HG03521 (cell line): ENCODE results near the gene USP22.
"Not testable (repeated sequence)": the region's sequence is repeated elsewhere in the genome, so short reads cannot be mapped to it uniquely, and the experiment has no call there.

Source experiments
- ATAC-seq: cut with Tn5 transposase; IDR thresholded peaks from one replicate; pipeline ENCODE4 v1.9.1; 2021; ENCODE audit warnings: mild to moderate bottlenecking, moderate library complexity; ENCODE audit not compliant: unreplicated experiment

USP22 gene

GRCh38 chr17:21042458-21043295 lies at the start of gene USP22:
Gene USP22 (minus strand): TSS chr17:21043011. CDS start chr17:21042835, 176 bp downstream.
- ATAC-seq, result peak; percentile 55

GRCh38 chr17:21090902-21091618 lies 48.2 kb upstream of the USP22 start:
- no peak for ATAC-seq

GRCh38 chr17:21089933-21090901 lies 47.4 kb upstream of the USP22 start:
- ATAC-seq, result no peak

- no peak for ATAC-seq
Observed at GRCh38 chr17:21089145-21089544, 46.3 kb upstream of the USP22 start.

- no peak for ATAC-seq
Observed at GRCh38 chr17:21085707-21086106, 42.9 kb upstream of the USP22 start.

- ATAC-seq, result not testable (repeated sequence)
Observed at GRCh38 chr17:21085280-21085679, 42.5 kb upstream of the USP22 start.

GRCh38 chr17:21082001-21082436 lies 39.2 kb upstream of the USP22 start:
- no peak for ATAC-seq

- ATAC-seq, result no peak
Observed at GRCh38 chr17:21079196-21079595, 36.4 kb upstream of the USP22 start.

GRCh38 chr17:21078016-21078780 lies 35.4 kb upstream of the USP22 start:
- no peak for ATAC-seq

- ATAC-seq, result no peak
Observed at GRCh38 chr17:21077281-21077680, 34.5 kb upstream of the USP22 start.

GRCh38 chr17:21076242-21076641 lies 33.4 kb upstream of the USP22 start:
- no peak for ATAC-seq

- no peak for ATAC-seq
Observed at GRCh38 chr17:21075739-21076085, 32.9 kb upstream of the USP22 start.

- no peak for ATAC-seq
Observed at GRCh38 chr17:21072745-21073197, 30.0 kb upstream of the USP22 start.

- ATAC-seq, result no peak
Observed at GRCh38 chr17:21066394-21066793, 23.6 kb upstream of the USP22 start.

- peak; percentile 67 for ATAC-seq
Observed at GRCh38 chr17:21061971-21062526, 19.2 kb upstream of the USP22 start.

GRCh38 chr17:21061158-21061835 lies 18.5 kb upstream of the USP22 start:
- ATAC-seq, result no peak

GRCh38 chr17:21059761-21060160 lies 16.9 kb upstream of the USP22 start:
- ATAC-seq, result no peak

- ATAC-seq, result no peak
Observed at GRCh38 chr17:21058098-21058893, 15.5 kb upstream of the USP22 start.
